GM12801 (cell line): ENCODE results near the gene BICC1.

Experiments
- TF ChIP-seq, protein P1 (sequence below): IDR thresholded peaks from one replicate; pipeline ENCODE4 v1.5.1; 2011; ENCODE audit warnings: control low read depth; ENCODE audit not compliant: insufficient read length; ENCODE audit errors: extremely low read depth

BICC1 gene

DNA sequence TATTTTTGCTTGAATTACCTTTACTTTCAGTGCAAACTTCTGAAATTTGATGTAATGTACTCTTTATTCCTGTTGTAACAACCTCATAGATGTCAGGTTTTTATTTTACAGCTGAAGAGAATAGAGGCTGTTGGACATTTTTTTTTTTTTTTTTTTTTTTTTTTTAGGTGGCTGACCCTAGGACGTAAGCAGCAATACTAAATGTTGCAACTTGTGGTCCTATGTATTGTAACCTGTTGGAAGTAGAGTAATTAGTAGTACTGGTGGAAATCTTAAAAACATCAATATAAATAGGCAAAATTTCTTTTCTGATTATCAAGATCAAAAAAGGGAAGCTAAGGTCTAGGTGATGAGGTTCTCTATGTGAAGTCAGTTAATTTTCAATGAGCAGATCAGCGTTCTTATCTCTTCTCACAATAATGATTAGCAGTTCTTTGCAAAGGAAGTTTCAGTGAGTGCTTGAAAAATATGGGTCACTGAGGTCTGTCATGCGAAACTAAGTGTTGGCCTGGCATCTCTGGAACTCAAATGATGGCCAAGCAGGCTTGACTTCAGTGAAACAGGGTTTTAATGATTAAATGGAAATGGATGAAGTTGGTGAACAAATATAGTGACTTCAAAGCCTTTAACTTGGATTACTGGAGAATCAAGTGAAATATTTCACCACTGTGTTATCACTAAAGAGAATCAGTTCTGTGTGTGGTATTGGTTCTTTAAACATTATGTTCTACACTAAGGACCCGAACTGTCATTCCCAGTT lies 42.7 kb downstream of the BICC1 start:
- TF ChIP-seq, protein P1, sequence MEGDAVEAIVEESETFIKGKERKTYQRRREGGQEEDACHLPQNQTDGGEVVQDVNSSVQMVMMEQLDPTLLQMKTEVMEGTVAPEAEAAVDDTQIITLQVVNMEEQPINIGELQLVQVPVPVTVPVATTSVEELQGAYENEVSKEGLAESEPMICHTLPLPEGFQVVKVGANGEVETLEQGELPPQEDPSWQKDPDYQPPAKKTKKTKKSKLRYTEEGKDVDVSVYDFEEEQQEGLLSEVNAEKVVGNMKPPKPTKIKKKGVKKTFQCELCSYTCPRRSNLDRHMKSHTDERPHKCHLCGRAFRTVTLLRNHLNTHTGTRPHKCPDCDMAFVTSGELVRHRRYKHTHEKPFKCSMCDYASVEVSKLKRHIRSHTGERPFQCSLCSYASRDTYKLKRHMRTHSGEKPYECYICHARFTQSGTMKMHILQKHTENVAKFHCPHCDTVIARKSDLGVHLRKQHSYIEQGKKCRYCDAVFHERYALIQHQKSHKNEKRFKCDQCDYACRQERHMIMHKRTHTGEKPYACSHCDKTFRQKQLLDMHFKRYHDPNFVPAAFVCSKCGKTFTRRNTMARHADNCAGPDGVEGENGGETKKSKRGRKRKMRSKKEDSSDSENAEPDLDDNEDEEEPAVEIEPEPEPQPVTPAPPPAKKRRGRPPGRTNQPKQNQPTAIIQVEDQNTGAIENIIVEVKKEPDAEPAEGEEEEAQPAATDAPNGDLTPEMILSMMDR, result no peak

DNA sequence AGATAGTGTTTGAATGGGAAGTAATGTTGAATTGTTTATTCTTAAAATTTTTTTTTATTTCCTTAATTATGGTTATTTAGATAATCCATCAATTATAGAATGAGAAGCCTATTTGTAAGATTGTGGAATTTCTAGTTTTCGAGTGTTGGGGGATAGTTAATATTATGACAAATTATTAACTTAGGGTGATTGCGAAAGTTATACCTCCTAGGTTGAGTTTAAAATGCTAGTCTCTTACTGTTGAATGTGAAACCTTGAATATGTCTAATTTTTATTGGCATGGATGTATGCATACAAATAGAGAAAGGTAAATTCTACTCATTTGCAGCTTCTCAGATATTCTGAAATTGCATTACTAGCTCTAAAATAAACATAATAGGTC lies 43.2 kb downstream of the BICC1 start:
- TF ChIP-seq, protein P1, result no peak

DNA sequence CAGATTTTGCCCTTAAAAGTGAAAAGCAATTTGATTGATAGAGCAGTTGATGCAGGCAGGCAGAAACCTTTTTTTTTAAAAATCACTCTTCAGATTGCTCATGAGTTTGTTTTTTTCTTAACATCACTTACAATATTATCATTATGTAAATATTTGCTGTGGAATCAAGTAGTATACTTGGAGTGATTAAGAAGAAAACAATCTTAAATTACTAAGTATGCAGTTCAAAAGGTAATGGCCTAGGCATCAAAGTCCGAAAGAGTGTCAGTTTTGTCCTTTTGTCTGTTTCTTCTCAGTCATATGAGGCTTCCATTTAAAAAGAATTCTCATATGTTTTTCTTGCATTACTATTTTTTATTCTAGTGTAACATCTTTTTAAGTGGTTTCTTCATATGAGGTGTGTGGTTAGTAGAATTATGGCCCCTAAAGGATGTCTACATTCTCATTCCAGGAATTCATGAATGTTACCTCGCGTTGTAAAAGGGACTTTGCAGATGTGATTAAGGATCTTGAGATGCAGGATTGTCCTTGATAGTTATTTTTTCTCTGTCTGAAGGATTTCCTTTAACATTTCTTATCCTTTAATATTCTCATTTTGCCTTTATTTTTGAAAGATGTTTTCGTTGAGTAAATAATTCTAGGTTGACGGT lies 44.0 kb downstream of the BICC1 start:
- TF ChIP-seq, protein P1, result no peak

DNA sequence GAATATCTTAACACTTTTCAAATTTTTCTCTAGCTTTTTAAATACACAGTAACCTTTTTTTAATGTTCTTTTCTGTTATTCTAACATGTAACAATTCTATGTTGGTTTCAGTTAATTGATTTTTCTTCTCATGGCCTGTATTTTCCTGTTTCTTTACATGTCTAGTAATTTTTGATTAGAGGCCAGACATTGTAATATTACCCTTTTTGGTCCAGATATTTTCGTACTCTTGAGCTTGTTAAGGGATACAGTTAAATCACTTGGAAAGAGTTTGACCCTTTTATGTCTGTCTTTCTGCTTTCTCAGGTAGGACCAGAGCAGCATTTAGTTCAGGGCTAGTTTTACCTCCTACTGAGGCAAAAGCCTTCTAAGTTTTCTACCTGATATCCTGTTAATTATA lies 45.0 kb downstream of the BICC1 start:
- TF ChIP-seq, protein P1, result no peak

DNA sequence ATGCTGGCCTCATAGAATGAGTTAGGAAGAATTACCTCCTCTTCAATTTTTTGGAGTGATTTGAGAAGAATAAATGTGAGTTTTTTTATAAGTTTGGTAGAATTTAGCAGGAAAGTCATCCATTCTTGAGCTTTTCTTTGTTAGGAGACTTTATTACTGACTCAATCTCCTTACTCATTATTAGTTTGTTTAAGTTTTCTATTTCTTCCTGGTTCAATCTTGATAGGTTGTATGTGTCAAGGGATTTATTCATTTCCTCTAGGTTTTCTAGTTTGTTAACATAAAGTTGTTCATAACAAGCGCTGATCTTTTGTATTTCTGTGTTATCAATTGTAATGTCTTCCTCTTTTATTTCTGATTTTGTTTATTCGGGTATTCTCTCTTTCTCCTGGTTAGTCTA lies 47.4 kb downstream of the BICC1 start:
- TF ChIP-seq, protein P1, result no peak

DNA sequence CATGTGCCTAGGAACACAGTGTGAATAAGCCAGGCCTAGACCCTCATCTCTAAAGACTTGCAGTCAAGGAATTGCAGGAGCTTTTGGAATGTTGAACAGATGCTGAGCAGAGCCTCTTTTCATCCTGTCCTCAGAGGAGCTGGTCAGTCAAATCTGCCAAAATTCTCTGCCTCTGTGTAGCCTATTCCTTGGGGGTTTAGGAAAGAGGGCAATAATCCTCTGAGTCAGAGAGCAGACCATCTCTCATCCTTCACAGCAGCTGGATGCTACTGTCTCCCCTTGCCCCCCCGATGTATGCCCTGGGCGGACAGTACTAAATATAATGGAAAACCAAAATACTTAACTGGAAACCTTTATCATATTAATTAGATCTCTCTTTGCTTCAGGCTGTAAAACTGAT lies 52.6 kb downstream of the BICC1 start:
- TF ChIP-seq, protein P1, result no peak

DNA sequence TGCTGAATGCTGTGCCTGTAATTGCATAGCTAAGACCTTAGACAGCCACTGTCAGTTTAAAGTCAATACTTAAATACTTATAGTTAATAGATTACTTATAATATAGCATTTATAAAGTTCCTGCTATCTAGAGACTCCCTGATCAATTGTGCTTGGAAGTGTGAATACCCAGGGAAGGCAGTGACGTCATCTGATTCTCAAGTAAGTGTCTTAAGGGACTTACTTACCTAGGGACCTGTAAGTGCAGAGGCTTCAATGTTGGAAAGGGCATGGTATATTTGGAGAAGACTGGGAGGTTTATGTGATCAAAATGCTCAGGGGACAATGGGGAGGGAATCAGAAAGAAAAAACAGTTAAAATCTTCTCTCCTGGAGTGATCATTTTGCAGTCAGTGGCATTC lies 55.0 kb downstream of the BICC1 start:
- TF ChIP-seq, protein P1, result no peak
